ENCODE measurements around the gene CROCC2.

CROCC2 gene

GRCh38 chr2:240956171-240956934 lies 50.2 kb downstream of the CROCC2 start:
- no peak for DNase-seq (ENCODE audit: low read depth, low spot score)

- no peak for DNase-seq (ENCODE audit: low read depth, low spot score)
Measured at GRCh38 chr2:240956935-240957655, 51.0 kb downstream of the CROCC2 start.

- DNase-seq (ENCODE audit: low read depth, low spot score): no peak
Measured at GRCh38 chr2:240957656-240958365, 51.7 kb downstream of the CROCC2 start.

- no peak for DNase-seq (ENCODE audit: low read depth, low spot score)
Measured at GRCh38 chr2:240958366-240959213, 52.5 kb downstream of the CROCC2 start.

GRCh38 chr2:240959214-240959940 lies 53.2 kb downstream of the CROCC2 start:
- DNase-seq (ENCODE audit: low read depth, low spot score): no peak

GRCh38 chr2:240959941-240960308 lies 53.8 kb downstream of the CROCC2 start:
- DNase-seq (ENCODE audit: low read depth, low spot score): no peak

GRCh38 chr2:240960309-240960970 lies 54.3 kb downstream of the CROCC2 start:
- no peak for DNase-seq (ENCODE audit: low read depth, low spot score)

GRCh38 chr2:240960971-240961876 lies 55.1 kb downstream of the CROCC2 start:
- no peak for DNase-seq (ENCODE audit: low read depth, low spot score)

- no peak for DNase-seq (ENCODE audit: low read depth, low spot score)
Measured at GRCh38 chr2:240961910-240962299, 55.8 kb downstream of the CROCC2 start.

- no peak for DNase-seq (ENCODE audit: low read depth, low spot score)
Measured at GRCh38 chr2:240962300-240963064, 56.3 kb downstream of the CROCC2 start.

GRCh38 chr2:240963065-240963867 lies 57.1 kb downstream of the CROCC2 start:
- DNase-seq (ENCODE audit: low read depth, low spot score): no peak

GRCh38 chr2:240963868-240964703 lies 58.0 kb downstream of the CROCC2 start:
- no peak for DNase-seq (ENCODE audit: low read depth, low spot score)

- no peak for DNase-seq (ENCODE audit: low read depth, low spot score)
Measured at GRCh38 chr2:240964704-240965295, 58.7 kb downstream of the CROCC2 start.

- DNase-seq (ENCODE audit: low read depth, low spot score): no peak
Measured at GRCh38 chr2:240965296-240965904, 59.3 kb downstream of the CROCC2 start.

- DNase-seq (ENCODE audit: low read depth, low spot score): no peak
Measured at GRCh38 chr2:240965905-240966456, 59.8 kb downstream of the CROCC2 start.

GRCh38 chr2:240966457-240966905 lies 60.3 kb downstream of the CROCC2 start:
- no peak for DNase-seq (ENCODE audit: low read depth, low spot score)
